Heart left ventricle (tissue), 16 donors: ENCODE measurements around the gene GNAT3. TPM values are rescaled to one million over a fixed set of nuclear protein-coding genes. Genes with fewer than 3 reads are reported as not detected.

Experiments
- ATAC-seq, 4 donors: fragments of 200-7000 bp; cut with Tn5 transposase; one replicate each; pipeline ENCODE4 v1.9.1; 2020 to 2022; ENCODE audit warnings: moderate library complexity in 4 of 4, mild to moderate bottlenecking in 3 of 4, moderate number of reproducible peaks in 1 of 4
- DNase-seq, 5 donors: peaks; one replicate each; pipeline ENCODE4 v3.0.0-alpha.2; 2020
- H3K27ac ChIP-seq, 12 donors: fragments of 200-600 bp; sonication (generic) in 4 of 12; one replicate each; pipeline versions ENCODE4 v1.5.0 to v1.8.0; 2016 to 2022; ENCODE audit warnings: mild to moderate bottlenecking in 2 of 12
- H3K27me3 ChIP-seq, 9 donors: fragments of 200-600 bp; sonication (generic) in 2 of 9; one replicate each; pipeline versions ENCODE4 v1.5.1 to v1.8.0; 2016 to 2022; ENCODE audit warnings: mild to moderate bottlenecking in 3 of 9
- H3K36me3 ChIP-seq, 9 donors: fragments of 200-600 bp; sonication (generic) in 2 of 9; one replicate each; pipeline versions ENCODE4 v1.5.0 to v1.8.0; 2018 to 2022; ENCODE audit warnings: mild to moderate bottlenecking in 2 of 9
- H3K4me1 ChIP-seq, 12 donors: fragments of 200-600 bp; sonication (generic) in 4 of 12; one replicate each; pipeline versions ENCODE4 v1.5.0 to v1.8.0; 2016 to 2022; ENCODE audit warnings: mild to moderate bottlenecking in 3 of 12
- H3K4me3 ChIP-seq, 12 donors: fragments of 200-600 bp; sonication (generic) in 4 of 12; one replicate each; pipeline versions ENCODE4 v1.5.0 to v1.8.0; 2017 to 2022; ENCODE audit warnings: mild to moderate bottlenecking in 9 of 12, moderate library complexity in 4 of 12
- H3K9me3 ChIP-seq, 12 donors: fragments of 200-600 bp; sonication (generic) in 4 of 12; one replicate each; pipeline versions ENCODE4 v1.5.0 to v1.8.0; 2016 to 2022; ENCODE audit warnings: mild to moderate bottlenecking in 1 of 12
- POLR2A ChIP-seq, 2 donors: fragments of 450-650 bp; IDR thresholded peaks; one replicate each; pipeline ENCODE4 v1.6.1; 2017; ENCODE audit warnings: antibody characterized with exemption in 2 of 2, mild to moderate bottlenecking in 2 of 2, moderate library complexity in 2 of 2
- WGBS, 4 donors: extraction: QIAGEN DNeasy Blood & Tissue Kit in 2 of 4; methylation state at CpG; one replicate each; pipeline versions ENCODE4 v1.1.5 to v1.1.7; 2013 to 2018; 5-methylcytosine and 5-hydroxymethylcytosine counted together
- intact Hi-C, 10 donors: fragments of 100-400 bp; cut with DNase I; formaldehyde crosslinking; loops; one replicate each; pipeline versions ENCODE4 v1.11.1 to v1.14.2; 2022
- polyA plus RNA-seq, 2 donors: library from polyadenylated mRNA; stranded (reverse); fragments of 200-250 nt; gene quantifications; one replicate each; pipeline ENCODE4 v1.2.3, GENCODE V29; 2013
- total RNA-seq, 9 donors: library from RNA; depleted of rRNA in 2 of 9; stranded (reverse); fragments of >200 nt in 2 of 9; fragmentation: NEBNext Ultra II Directional in 3 of 9; extraction: Animal tissue kit (Norgen Biotek cat#: 25700) in 3 of 9; gene quantifications; one replicate each; pipeline versions ENCODE4 v1.1.0 to v1.2.4, GENCODE V29; 2016 to 2023
- TF ChIP-seq, protein P1 (sequence below), 12 donors: fragments of 200-600 bp; sonication (generic) in 4 of 12; IDR thresholded peaks; one replicate each; pipeline versions ENCODE4 v1.5.0 to v1.8.0; 2018 to 2022; ENCODE audit warnings: antibody characterized with exemption in 12 of 12, mild to moderate bottlenecking in 5 of 12
- donor health status: ischemic (EF 13 %, LVEDD 7.1; RV severe dilation, severe dysfunction).
- donor health status: healthy with polysubstance abuse.
- donor health status: DM: no; HTN: yes; CAD: no.
- donor health status: DM: no; HTN: no; CAD: no.
- donor health status: ischemic (EF 25% LVEDD 6.9; RV normal size, moderate dysfunction).
- donor health status: ischemic (EF 25% LVEDD 5.7; RV mildly dilated, moderate dysfunction).
- donor health status: healthy.
- donor health status: DM: yes; HTN: yes; CAD: no.
- donor health status: ischemic (EF 35%, LVEDD 5.7; RV mildly dilated, moderate dysfunction).
- donor health status: nonischemic (EF 11% LVEDD 7.7; RV severe dilation, severe dysfunction).
- donor health status: DM: yes; HTN: yes; CAD: no.
- donor health status: PGD.
- donor health status: ischemic (EF 29% LVEDD 5.4; RV normal size, mild dysfunction).
- donor health status: nonischemic (EF 23%, LVEDD 6.1; RV moderate dilation, normal function).

The GNAT3 gene
- total and polyA plus RNA-seq, 11 donors = not detected

DNA sequence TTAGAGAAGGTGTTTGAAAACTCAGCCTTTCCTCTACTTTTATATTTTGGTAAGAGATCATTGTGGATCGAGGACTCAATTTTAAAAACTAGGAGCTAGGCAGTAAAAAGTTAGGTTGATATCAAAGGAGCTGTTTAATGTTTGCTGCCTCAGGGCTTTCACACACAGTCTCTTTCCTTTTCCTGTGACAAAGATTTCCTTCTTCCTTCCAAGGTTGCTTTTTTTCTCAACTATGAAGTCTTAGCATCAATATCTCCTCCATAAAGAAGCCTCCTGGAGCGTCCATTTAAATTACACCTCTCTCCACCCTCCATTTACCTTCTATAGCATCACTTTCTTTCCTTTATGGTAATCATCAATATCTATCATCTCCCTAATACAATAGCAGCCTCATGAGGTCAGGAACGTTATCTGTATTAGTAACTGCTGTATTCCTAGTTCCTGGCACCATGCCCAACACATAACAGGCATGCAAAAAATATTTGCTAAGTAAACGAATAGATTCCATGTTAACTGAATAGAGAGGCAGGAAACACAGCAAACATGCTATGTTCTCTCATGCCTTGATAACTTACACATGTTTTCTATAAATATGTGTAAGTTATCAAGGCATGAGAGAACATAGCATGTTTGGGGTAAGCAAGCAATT lies 48.5 kb downstream of the GNAT3 start:
- peaks cover 0 to 24% (median 6%) of the 10 kb centered on the region in 12 donors for H3K4me1 ChIP-seq
- WGBS, 4 donors = 52 to 72% (median 59%) methylated on average over 4 of the region's 4 CpGs
- DNase-seq (no peak), ATAC-seq (no peak)
- H3K4me3 ChIP-seq = no peak overlapping the region
- TF ChIP-seq POLR2A (IDR thresholded peaks at IDR 0.05) = no peak
- TF ChIP-seq, protein P1, sequence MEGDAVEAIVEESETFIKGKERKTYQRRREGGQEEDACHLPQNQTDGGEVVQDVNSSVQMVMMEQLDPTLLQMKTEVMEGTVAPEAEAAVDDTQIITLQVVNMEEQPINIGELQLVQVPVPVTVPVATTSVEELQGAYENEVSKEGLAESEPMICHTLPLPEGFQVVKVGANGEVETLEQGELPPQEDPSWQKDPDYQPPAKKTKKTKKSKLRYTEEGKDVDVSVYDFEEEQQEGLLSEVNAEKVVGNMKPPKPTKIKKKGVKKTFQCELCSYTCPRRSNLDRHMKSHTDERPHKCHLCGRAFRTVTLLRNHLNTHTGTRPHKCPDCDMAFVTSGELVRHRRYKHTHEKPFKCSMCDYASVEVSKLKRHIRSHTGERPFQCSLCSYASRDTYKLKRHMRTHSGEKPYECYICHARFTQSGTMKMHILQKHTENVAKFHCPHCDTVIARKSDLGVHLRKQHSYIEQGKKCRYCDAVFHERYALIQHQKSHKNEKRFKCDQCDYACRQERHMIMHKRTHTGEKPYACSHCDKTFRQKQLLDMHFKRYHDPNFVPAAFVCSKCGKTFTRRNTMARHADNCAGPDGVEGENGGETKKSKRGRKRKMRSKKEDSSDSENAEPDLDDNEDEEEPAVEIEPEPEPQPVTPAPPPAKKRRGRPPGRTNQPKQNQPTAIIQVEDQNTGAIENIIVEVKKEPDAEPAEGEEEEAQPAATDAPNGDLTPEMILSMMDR (IDR thresholded peaks at IDR 0.05) = no peak
- H3K27me3 ChIP-seq = no peaks in the 10 kb centered on the region
- intact Hi-C loops = loop anchor here in 1 of 10 donors (10.0 kb wide), 1 partner anchor 191 kb away; no protein-coding TSS in a partner anchor
- no peaks in the 10 kb centered on the region for H3K36me3 ChIP-seq
- no peak overlapping the region for H3K27ac ChIP-seq
- H3K9me3 ChIP-seq = no peaks in the 10 kb centered on the region

- no peak for DNase-seq
- Histone ChIP-seq H3K4me1 (peaks cover 0 to 8% (median 0%) of the 10 kb centered on the region in 12 donors), H3K4me3 (no peak overlapping the region), H3K9me3 (no peaks in the 10 kb centered on the region), H3K36me3 (no peaks in the 10 kb centered on the region), H3K27me3 (no peaks in the 10 kb centered on the region), H3K27ac (no peak overlapping the region)
- ATAC-seq = no peak
- 96 to 99% (median 98%) methylated on average over 1 of the region's 1 CpG for WGBS, 4 donors
- intact Hi-C loops = loop anchor here in 1 of 10 donors (10.0 kb wide), 1 partner anchor 194 kb away; no protein-coding TSS in a partner anchor
- TF ChIP-seq, protein P1 (IDR thresholded peaks at IDR 0.05) = no peak
- no peak for TF ChIP-seq POLR2A (IDR thresholded peaks at IDR 0.05)
Observed at GRCh38 chr7:80460857-80461256, 51.0 kb downstream of the GNAT3 start.

GRCh38 chr7:80459776-80460510 lies 51.9 kb downstream of the GNAT3 start:
- peaks cover 0 to 7% (median 0%) of the 10 kb centered on the region in 12 donors for H3K4me1 ChIP-seq
- H3K9me3 ChIP-seq = no peaks in the 10 kb centered on the region
- ATAC-seq = no peak
- H3K27ac ChIP-seq = no peak overlapping the region
- intact Hi-C loops = loop anchor here in 2 of 10 donors (10.0 kb wide), 1 partner anchor 195 kb away; no protein-coding TSS in a partner anchor
- no peak overlapping the region for H3K4me3 ChIP-seq
- no peaks in the 10 kb centered on the region for H3K27me3 ChIP-seq
- DNase-seq = no peak
- WGBS, 4 donors = 92 to 96% (median 94%) methylated on average over 4 of the region's 4 CpGs
- no peaks in the 10 kb centered on the region for H3K36me3 ChIP-seq
- TF ChIP-seq, protein P1 (IDR thresholded peaks at IDR 0.05) = no peak
- no peak for TF ChIP-seq POLR2A (IDR thresholded peaks at IDR 0.05)
